Measurements from ENCODE around the gene HRK.

HRK gene

GRCh38 chr12:116837097-116837496 is 44.1 kb downstream of the HRK start:
- DNase-seq (ENCODE audit: low spot score), result no peak
- no peak for TF ChIP-seq CTCF (IDR thresholded peaks at IDR 0.05; ENCODE audit: extremely low read depth, missing control alignments)

DNA sequence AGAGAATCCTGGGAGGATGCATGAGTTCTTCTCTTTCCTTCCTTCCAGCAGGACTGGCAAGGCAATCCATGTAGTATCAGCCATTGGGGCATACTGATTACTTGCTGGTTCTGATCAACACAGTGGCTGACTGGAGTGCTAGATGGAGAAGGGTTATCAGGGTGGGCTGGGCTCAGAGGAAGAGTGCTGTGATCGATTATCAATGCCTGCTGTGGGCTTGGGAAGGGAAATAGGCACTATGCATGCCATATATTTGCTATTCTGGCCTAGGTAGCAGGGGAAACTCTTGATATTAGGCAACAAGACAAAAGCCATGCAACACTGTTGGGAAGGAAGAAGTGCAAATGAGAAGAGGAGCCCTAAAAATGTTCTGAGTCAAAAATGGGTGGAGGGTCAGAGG is 45.8 kb downstream of the HRK start:
- DNase-seq (ENCODE audit: low spot score), result no peak
- no peak for TF ChIP-seq CTCF (IDR thresholded peaks at IDR 0.05; ENCODE audit: extremely low read depth, missing control alignments)

DNA sequence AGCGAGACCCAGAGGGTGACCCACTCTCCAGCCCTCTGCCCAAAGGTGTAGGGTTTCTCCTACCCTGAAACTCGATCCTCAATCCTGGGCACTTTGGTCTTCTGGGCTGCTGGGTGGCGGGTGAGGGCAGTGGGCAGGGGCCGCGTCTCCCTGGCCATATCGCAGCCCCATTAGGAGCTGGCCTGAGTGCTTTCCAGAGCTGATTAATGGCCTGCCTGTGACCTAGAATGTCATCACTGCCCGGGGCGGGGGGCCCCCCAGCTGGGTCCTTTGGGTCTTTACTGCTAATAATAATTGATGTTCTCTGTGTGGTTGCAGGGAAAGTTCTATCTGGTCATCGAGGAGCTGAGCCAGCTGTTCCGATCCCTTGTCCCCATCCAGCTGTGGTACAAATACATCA is 47.8 kb downstream of the HRK start:
- DNase-seq (ENCODE audit: low spot score), result no peak
- no peak for TF ChIP-seq CTCF (IDR thresholded peaks at IDR 0.05; ENCODE audit: extremely low read depth, missing control alignments)

DNA sequence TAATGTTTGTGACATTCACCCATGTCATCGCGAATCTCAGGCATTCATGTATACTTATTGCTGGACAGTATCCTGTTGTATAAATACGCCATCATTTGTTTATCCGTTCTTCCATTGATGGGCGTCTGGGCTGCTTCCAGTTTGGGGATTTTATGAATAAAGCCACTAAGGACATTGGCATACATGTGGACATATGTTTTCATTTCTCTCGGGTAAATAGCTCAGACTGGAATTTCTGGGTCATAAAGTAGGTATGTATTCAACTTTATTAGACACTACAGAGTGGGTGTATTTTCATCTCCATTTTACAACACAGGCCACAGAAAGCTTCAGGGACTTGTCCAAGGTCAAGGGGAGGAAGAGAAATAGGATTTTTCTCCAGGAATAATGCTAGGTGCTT is 48.9 kb downstream of the HRK start:
- no peak for TF ChIP-seq CTCF (IDR thresholded peaks at IDR 0.05; ENCODE audit: extremely low read depth, missing control alignments)
- DNase-seq (ENCODE audit: low spot score), result no peak

- TF ChIP-seq CTCF (IDR thresholded peaks at IDR 0.05; ENCODE audit: extremely low read depth, missing control alignments), result no peak
- DNase-seq (ENCODE audit: low spot score), result no peak
These were observed 53.8 kb downstream of the HRK start for GRCh38 chr12:116827432-116827831.

DNA sequence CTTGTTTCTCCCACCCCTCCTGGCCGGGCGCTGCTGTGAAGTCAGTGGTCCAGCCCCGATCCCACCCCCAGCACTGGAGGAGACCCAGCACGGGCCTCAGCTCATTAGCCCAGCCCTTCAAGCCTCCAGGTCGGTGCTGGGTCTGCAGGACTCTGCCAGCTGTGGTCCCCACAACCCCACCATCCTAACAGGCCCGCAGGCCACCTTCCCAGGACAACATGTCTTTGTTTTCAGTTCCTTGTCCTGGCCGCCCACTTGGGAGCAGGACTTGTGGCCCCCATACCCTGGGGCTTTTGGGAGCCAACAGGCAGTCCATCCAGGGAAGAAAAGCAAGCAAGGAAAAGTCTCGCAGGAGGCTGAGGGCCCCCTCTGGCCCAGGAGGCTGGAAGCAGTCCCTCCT is 60.0 kb downstream of the HRK start:
- DNase-seq (ENCODE audit: low spot score), result no peak
- TF ChIP-seq CTCF (IDR thresholded peaks at IDR 0.05; ENCODE audit: extremely low read depth, missing control alignments), result no peak

- no peak for DNase-seq (ENCODE audit: low spot score)
- no peak for TF ChIP-seq CTCF (IDR thresholded peaks at IDR 0.05; ENCODE audit: extremely low read depth, missing control alignments)
These were observed 61.1 kb downstream of the HRK start for GRCh38 chr12:116820064-116820656.

All from GM20000 (cell line).